Activated T-helper 1 cell treated with Interleukin-2 at 50 U/mL for 16 hours (primary cell): ENCODE measurements around the gene MYO10.
"Not testable (repeated sequence)": the region's sequence is repeated elsewhere in the genome, so short reads cannot be mapped to it uniquely, and the experiment has no call there.

Experiments
- DNase-seq: peaks from one replicate; pipeline ENCODE4 v3.0.0-alpha.2; 2020; ENCODE audit warnings: low read depth

MYO10 gene

GRCh38 chr5:16740811-16741392, 195.2 kb downstream of the MYO10 start:
- DNase-seq: no peak

DNA sequence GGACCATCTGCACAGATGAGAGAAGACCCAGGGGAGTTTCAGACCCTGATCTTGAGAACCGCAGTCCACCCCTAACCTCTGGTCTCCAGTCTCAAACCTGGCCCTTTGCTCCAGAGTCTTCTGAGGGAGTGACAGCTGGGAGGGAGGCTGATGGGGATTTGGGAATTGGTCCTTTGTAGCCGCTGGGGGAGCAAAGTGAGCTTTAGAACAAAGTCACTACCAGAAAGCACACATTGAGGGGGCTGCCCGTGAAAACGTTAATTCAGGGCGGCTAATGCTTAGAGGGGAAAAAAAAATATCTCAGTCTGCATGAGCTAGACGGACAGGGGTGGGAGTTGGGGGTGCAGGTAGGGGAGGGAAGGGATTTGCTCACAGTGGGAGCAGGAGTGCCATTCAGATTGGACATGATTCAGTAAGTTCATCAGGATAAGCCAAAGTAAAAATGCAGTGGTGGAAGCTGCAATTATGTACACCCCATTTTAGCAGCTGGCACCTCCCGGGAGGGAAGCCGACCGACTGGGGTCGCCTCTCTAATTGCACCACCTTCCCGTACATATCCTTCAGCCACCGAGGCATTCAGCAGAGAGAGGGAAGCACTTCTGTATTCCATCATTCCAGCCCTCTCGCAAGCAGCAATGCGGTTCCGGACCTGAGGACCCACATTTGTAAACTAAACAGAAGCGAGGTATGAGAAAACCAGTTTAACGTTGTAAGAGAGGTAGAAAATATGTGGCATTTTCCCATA, 195.8 kb downstream of the MYO10 start:
- no peak for DNase-seq

GRCh38 chr5:16738393-16738792, 197.7 kb downstream of the MYO10 start:
- not testable (repeated sequence) for DNase-seq

GRCh38 chr5:16737620-16738364, 198.3 kb downstream of the MYO10 start:
- no peak for DNase-seq

DNA sequence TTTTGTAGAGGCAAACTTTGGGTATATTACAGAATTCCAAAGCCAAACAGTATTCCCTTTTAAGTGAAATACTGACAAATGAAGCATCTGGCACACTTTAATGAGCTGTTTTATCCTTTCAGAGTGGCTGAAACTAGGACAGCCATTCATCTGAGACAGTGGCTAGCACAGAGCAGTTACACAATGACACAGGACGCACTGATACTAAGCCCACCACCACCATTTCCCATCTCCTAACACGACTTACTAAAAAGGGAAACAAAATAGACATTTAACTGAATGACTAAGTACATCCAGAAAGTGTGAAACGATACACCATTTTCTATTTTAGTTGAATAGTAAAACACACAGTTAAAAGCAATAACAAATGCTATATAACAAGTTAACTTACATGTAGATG, 198.9 kb downstream of the MYO10 start:
- DNase-seq: no peak

GRCh38 chr5:16736158-16736995, 199.7 kb downstream of the MYO10 start:
- no peak for DNase-seq

- no peak for DNase-seq
These were observed 200.7 kb downstream of the MYO10 start for GRCh38 chr5:16735101-16736060.

DNA sequence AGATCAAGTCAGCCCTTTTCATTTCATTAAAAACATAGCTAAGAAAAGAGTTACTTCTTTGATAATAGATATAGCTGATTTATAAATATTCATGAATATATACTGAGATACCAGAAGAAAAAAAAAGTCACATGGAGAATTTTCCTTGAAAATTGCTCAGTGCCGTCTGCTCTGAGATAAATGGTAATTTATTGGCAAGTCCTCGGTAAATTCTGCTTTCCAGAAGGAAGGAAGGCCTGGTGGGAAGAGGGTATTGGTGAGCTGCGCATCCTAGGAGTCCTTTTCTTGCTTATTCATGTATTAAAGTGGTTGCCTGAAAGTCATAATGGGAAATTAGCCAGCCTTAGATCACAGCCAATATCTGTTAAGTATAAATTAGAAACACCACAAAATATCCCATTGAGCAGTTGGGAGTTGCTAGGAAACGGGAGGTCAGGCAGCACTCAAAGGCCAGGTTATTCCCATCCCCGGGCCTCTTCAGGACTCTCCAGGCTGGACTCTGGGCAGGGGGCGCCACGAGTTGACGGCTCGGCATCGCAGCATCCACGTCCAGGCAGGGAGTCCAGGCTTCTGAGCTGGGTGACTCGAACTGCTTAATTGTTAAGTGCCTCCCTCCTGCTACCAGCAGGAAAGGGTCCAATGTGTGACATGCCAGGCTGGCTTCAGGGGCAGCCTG, 202.6 kb downstream of the MYO10 start:
- no peak for DNase-seq

GRCh38 chr5:16732356-16732755, 203.7 kb downstream of the MYO10 start:
- DNase-seq: no peak

- no peak for DNase-seq
These were observed 208.2 kb downstream of the MYO10 start for GRCh38 chr5:16727755-16728325.

- no peak for DNase-seq
These were observed 209.5 kb downstream of the MYO10 start for GRCh38 chr5:16726538-16726946.

- no peak for DNase-seq
These were observed 210.5 kb downstream of the MYO10 start for GRCh38 chr5:16725575-16725974.

- DNase-seq: no peak
These were observed 212.3 kb downstream of the MYO10 start for GRCh38 chr5:16723821-16724220.

- DNase-seq: no peak
These were observed 214.0 kb downstream of the MYO10 start for GRCh38 chr5:16722097-16722495.

- no peak for DNase-seq
These were observed 214.7 kb downstream of the MYO10 start for GRCh38 chr5:16721151-16722096.

DNA sequence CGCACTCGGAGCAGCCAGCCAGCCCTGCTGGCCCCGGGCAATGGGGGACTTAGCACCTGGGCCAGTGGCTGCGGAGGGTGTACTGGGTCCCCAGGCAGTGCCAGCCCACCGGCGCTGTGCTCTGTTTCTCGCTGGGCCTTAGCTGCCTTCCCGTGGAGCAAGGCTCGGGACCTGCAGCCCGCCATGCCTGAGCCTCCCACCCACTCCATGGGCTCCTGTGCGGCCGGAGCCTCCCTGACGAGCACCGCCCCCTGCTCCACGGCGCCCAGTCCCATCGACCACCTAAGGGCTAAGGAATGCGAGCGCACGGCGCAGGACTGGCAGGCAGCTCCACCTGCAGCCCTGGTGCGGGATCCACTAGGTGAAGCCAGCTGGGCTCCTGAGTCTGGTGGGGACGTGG, 218.1 kb downstream of the MYO10 start:
- not testable (repeated sequence) for DNase-seq

- no peak for DNase-seq
These were observed 222.6 kb downstream of the MYO10 start for GRCh38 chr5:16713386-16713928.

DNA sequence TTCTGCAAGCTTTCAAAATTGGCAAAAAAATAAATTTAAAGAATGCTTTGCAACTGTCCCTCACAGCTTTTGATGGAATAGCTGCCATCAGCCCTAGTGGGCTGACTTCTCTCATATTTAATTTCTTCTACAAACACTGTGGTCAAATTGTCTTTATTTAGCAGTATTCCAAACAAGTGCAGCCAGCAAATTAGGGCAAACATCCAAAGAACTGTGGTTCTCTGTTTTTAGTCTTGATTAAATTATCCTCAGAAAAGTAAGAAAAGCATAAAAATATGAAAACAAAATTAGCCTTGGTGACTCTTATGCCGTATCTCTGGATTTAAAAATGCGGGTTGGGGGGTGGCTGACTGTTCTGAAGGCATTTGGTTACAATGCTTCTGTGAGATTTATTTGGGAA, 223.5 kb downstream of the MYO10 start:
- no peak for DNase-seq

DNA sequence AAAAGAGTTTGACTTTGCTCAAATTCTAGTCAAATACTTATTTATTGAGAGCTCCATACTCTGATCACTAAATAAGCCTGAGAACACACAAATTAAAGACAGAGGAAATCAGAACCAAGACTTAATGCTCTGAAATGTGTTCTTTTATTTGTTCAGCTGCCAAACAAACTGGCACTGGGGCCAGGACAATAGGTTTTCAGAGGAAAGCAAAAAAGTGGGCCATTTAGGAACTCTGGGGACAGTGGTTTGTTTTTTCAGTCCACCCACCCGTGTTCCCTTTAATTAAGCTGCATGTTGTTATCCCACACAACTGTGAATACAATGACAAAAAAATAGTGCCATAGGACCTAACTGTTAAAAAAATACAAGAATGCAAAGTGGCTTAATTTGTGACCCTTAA, 223.9 kb downstream of the MYO10 start:
- DNase-seq: no peak
